ENCODE data around the gene HTATSF1.

HTATSF1 gene, protein sequence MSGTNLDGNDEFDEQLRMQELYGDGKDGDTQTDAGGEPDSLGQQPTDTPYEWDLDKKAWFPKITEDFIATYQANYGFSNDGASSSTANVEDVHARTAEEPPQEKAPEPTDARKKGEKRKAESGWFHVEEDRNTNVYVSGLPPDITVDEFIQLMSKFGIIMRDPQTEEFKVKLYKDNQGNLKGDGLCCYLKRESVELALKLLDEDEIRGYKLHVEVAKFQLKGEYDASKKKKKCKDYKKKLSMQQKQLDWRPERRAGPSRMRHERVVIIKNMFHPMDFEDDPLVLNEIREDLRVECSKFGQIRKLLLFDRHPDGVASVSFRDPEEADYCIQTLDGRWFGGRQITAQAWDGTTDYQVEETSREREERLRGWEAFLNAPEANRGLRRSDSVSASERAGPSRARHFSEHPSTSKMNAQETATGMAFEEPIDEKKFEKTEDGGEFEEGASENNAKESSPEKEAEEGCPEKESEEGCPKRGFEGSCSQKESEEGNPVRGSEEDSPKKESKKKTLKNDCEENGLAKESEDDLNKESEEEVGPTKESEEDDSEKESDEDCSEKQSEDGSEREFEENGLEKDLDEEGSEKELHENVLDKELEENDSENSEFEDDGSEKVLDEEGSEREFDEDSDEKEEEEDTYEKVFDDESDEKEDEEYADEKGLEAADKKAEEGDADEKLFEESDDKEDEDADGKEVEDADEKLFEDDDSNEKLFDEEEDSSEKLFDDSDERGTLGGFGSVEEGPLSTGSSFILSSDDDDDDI

DNA sequence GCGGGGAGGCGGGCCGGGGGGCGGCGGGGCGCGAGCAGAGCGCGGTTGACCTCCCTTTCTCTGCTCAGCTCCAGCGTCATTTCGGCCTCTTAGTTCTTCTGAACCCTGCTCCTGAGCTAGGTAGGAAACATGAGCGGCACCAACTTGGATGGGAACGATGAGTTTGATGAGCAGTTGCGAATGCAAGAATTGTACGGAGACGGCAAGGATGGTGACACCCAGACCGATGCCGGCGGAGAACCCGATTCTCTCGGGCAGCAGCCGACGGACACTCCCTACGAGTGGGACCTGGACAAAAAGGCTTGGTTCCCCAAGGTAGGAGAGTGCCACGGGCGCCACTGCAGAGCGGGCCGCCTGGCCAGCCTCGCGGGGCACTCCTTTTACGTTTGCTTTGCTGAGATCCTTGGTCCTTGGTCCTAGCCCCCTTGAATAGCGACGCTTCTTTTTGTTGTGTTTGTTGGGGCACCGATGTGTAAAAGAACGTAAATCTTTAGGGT lies at the start of gene HTATSF1:
HTATSF1 (plus strand) TSS at position 37 of the 497 bp plus-strand sequence; CDS start at position 130, 93 bp downstream.
- no peak for DNase-seq (ENCODE audit: low read depth)

- DNase-seq (ENCODE audit: low read depth) = no peak
These were observed 49.4 kb upstream of the HTATSF1 start for GRCh38 chrX:136447968-136448367.

GRCh38 chrX:136450050-136450830 lies 47.2 kb upstream of the HTATSF1 start:
- no peak for DNase-seq (ENCODE audit: low read depth)

DNA sequence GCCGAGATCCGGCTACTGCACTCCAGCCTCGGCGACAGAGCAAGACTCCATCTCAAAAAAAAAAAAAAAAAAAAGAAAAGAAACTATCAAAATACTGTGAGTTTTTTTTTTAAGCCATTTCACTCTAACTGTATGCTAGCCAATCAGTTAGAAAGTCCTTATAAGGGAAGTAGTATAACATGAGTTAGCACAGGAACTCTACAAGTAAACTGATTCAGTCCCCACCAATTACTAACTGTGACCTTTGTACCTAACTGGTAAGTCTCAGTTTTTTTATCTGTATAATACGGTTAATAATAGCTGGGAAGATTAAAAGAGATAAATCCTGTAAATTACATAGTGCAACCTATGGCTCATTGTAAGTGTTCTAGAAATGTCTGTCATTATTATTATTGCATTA lies 44.8 kb upstream of the HTATSF1 start:
- no peak for DNase-seq (ENCODE audit: low read depth)

DNA sequence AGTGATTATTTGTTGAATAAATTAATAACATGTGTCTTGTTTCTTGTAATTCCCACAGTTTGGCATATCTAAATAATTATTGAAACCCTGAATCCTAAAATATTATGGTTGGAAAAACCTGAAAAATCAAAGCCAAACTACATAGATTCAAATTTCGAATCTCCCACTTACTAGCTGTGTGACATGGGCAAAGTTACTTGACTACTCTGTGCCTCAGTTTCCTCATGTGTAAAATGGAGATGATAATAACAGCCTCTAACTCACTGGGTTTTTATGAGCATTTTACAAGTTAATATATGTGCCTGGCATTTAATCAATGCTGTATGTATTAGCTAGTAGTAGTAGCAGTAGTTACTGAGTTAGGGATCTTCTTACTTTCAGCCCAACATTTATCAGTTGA lies 44.3 kb upstream of the HTATSF1 start:
- no peak for DNase-seq (ENCODE audit: low read depth)

GRCh38 chrX:136453771-136454170 lies 43.6 kb upstream of the HTATSF1 start:
- DNase-seq (ENCODE audit: low read depth) = no peak

- DNase-seq (ENCODE audit: low read depth) = no peak
These were observed 41.3 kb upstream of the HTATSF1 start for GRCh38 chrX:136456133-136456532.

GRCh38 chrX:136457303-136457917 lies 40.0 kb upstream of the HTATSF1 start:
- no peak for DNase-seq (ENCODE audit: low read depth)

DNA sequence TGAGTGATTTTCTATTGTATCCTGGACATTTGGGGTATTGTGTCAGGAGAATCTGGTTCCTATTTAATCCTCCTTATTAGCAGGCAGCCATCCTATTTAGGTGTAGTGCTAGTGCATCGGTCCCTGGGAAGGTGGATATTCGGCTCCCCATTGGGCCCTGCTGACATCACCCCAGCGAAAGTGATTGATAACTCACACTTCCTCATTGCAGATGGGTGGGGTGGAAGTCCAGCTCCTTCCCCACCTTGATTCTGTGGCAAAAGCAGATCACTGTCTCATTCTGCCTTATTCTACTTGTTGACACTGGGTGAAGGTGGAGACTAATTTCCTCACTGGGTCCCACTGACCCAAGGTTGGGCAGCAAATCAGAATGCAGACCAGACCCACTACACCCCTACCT lies 32.8 kb upstream of the HTATSF1 start:
- DNase-seq (ENCODE audit: low read depth) = no peak

DNA sequence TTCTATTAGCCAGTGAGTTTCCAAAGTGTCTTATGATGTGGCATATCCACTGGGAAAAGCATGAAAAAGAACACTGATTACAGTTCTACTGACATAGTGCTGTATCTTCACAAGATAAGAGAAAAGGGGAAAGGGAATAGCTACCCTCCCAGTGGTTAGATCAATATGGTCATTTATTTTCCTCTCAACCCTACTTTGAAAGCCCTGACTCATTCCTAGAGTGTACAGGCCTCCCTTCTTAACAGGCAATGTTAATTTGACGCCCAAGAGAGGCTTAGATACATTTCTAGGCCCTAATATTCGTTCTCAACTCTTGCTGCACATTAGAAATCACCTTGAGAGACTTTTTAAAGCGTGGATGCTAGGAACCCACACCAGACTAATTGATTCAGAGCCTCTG lies 30.1 kb upstream of the HTATSF1 start:
- DNase-seq (ENCODE audit: low read depth) = no peak

GRCh38 chrX:136468391-136469103 lies 28.8 kb upstream of the HTATSF1 start:
- DNase-seq (ENCODE audit: low read depth) = no peak

DNA sequence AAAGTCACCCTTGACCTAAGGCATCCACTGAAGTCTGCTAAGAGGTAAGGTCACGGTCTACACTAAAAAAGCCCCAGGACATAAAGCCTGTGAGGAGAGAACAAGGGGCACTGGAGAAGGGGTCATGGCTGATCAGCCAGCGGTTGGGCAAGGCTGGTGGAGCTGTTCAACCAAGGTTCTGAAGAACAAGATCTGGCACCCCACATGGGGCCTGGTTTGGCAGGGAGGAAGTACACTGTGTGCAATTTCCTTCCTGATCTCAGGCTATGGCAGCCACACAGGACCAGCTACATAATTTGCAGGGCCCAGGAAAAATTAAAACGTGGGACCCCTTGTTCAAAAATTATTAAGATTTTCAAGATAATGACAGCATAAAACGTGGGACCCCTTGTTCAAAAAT lies 23.7 kb upstream of the HTATSF1 start:
- DNase-seq (ENCODE audit: low read depth) = no peak

GRCh38 chrX:136475236-136475635 lies 22.2 kb upstream of the HTATSF1 start:
- no peak for DNase-seq (ENCODE audit: low read depth)

DNA sequence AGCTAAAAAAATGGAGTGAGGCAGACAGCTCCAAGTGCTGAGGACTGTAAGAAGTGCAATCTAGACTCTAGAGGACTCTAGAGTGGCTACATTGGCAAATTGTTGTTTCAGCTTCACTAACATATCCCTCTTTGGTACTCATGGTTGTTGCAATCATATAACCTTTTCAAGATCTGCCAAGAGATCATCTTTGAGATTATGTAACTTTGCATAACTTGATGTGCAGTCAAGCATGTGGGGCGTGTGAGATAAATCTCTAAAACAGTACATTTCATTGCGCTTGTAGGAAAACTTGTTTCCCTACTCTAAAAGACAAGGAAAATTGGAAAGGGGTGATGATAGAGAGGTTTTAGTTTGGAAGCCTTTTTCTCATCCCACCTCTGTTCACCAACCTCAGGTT lies 20.9 kb upstream of the HTATSF1 start:
- DNase-seq (ENCODE audit: low read depth) = no peak

- DNase-seq (ENCODE audit: low read depth) = no peak
These were observed 20.4 kb upstream of the HTATSF1 start for GRCh38 chrX:136477026-136477425.

GRCh38 chrX:136480383-136480782 lies 17.0 kb upstream of the HTATSF1 start:
- DNase-seq (ENCODE audit: low read depth) = no peak

DNA sequence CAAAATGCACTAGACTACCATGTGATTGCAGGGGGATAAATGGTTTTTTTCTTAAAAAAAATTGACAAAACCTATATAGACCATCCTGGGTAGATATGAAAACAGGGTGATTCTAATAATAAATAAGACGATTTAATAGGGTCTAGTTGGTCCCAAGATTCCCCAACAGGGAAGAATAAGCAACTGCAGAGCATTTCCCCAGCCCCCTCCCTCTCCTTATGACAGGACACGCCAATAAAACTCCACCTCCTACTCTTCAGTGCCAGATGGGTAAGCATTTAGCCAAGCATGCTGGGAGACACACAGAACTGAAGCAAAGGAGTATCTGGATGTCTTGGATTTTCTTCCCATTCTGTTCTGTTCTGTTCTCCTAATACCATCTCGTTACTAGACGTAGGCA lies 9.7 kb upstream of the HTATSF1 start, which contains the start of gene BRS3:
BRS3 (plus strand) TSS at position 301 of the 400 bp plus-strand sequence. CDS start 168 bp downstream, outside the sequence.
- DNase-seq (ENCODE audit: low read depth) = no peak

- no peak for DNase-seq (ENCODE audit: low read depth)
These were observed 8.7 kb upstream of the HTATSF1 start for GRCh38 chrX:136488706-136489105.

GRCh38 chrX:136491832-136492231 lies 5.6 kb upstream of the HTATSF1 start:
- DNase-seq (ENCODE audit: low read depth) = no peak

DNA sequence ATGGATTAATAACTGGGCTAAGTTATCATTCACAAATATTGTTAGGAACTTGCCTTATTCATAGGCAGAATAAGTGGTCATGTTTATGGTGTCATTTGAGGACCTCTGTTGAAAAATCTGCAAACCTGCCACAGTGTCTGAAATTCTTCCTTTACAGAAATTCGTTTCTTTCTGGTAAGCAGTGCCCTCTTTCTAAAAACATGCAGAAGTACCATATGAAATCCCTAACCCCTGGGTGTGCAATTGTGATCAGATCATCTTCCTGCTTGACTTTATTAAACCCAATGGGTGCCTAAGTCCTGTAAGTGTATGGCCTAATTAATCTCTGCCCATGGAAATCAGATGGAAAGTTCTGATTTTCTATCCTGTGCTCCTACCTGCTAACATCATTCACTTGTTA lies 4.4 kb upstream of the HTATSF1 start:
- DNase-seq (ENCODE audit: low read depth) = no peak

GRCh38 chrX:136495043-136495442 lies 2.3 kb upstream of the HTATSF1 start:
- DNase-seq (ENCODE audit: low read depth) = no peak
